Measurements from ENCODE around the gene ACAA1.
"Not testable (repeated sequence)": the region's sequence is repeated elsewhere in the genome, so short reads cannot be mapped to it uniquely, and the experiment has no call there.

Gene ACAA1

GRCh38 chr3:38102444-38102814 is 34.5 kb downstream of the ACAA1 start:
- intact Hi-C loops (cut with micrococcal nuclease): no loop called here
- H3K9me3 Mint-ChIP-seq: peaks cover 11% of the 10 kb centered on the region
- H3K36me3 Mint-ChIP-seq (ENCODE audit: low read depth): peaks cover 6% of the 10 kb centered on the region
- peaks cover 22% of the 10 kb centered on the region for H3K4me1 Mint-ChIP-seq (ENCODE audit: low read depth)
- H3K27ac Mint-ChIP-seq: peak overlapping the region; percentile 59
- no peaks in the 10 kb centered on the region for H3K27me3 Mint-ChIP-seq
- peak overlapping the region; percentile 34 for H3K4me3 Mint-ChIP-seq

GRCh38 chr3:38101811-38102443 is 35.0 kb downstream of the ACAA1 start:
- no peaks in the 10 kb centered on the region for H3K27me3 Mint-ChIP-seq
- peak overlapping the region; percentile 59 for H3K27ac Mint-ChIP-seq
- H3K9me3 Mint-ChIP-seq: peaks cover 11% of the 10 kb centered on the region
- intact Hi-C loops (cut with micrococcal nuclease): no loop called here
- peak overlapping the region; percentile 34 for H3K4me3 Mint-ChIP-seq
- peaks cover 19% of the 10 kb centered on the region for H3K4me1 Mint-ChIP-seq (ENCODE audit: low read depth)
- peaks cover 6% of the 10 kb centered on the region for H3K36me3 Mint-ChIP-seq (ENCODE audit: low read depth)

DNA sequence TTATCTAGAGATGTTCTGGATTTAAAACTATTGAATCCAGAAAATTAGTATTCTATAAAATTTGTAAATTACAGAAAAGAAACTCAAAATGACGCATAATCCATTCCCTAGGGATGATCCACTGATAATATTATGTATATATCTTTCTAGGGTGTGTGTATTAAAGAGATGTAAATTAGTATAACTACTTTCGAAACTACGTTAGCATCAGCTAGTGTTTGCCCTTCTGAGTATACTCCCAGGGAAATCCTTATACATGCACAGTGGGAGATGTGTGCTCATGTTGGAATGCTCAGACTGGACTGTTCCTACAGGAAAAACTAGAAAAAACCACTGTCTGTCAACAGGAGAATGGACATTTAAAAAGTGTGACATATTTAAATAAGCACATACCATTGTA is 36.4 kb downstream of the ACAA1 start:
- no peak overlapping the region for H3K27ac Mint-ChIP-seq
- peaks cover 2% of the 10 kb centered on the region for H3K36me3 Mint-ChIP-seq (ENCODE audit: low read depth)
- peaks cover 19% of the 10 kb centered on the region for H3K4me1 Mint-ChIP-seq (ENCODE audit: low read depth)
- no peak overlapping the region for H3K4me3 Mint-ChIP-seq
- H3K9me3 Mint-ChIP-seq: peaks cover 5% of the 10 kb centered on the region
- intact Hi-C loops (cut with micrococcal nuclease): no loop called here
- no peaks in the 10 kb centered on the region for H3K27me3 Mint-ChIP-seq

- Mint-ChIP-seq H3K9me3 (no peaks in the 10 kb centered on the region), H3K27ac (no peak overlapping the region), H3K27me3 (no peaks in the 10 kb centered on the region), H3K36me3 (ENCODE audit: low read depth) (no peaks in the 10 kb centered on the region), H3K4me3 (no peak overlapping the region), H3K4me1 (ENCODE audit: low read depth) (peaks cover 19% of the 10 kb centered on the region)
- intact Hi-C loops (cut with micrococcal nuclease): no loop called here
Measured at GRCh38 chr3:38099518-38099917, 37.4 kb downstream of the ACAA1 start.

DNA sequence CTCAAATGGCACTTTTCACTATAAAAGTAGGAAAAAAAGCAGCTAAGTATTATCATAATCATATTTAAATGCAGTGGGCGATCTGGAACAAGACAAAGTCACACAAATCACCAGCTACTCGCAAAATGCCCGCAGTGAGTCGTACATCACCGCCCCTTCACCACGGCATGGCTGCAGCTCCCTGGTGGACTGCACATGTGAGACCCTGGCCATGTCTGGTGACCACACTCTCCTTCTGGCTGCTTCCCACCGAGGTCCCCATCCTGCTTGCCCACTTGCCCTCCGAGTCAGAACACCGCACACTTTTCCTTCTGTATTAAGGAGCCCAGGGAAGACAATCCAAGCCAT is 38.6 kb downstream of the ACAA1 start:
- Mint-ChIP-seq H3K36me3 (ENCODE audit: low read depth) (no peaks in the 10 kb centered on the region), H3K9me3 (no peaks in the 10 kb centered on the region), H3K4me3 (no peak overlapping the region), H3K27me3 (no peaks in the 10 kb centered on the region), H3K4me1 (ENCODE audit: low read depth) (peaks cover 19% of the 10 kb centered on the region), H3K27ac (no peak overlapping the region)
- intact Hi-C loops (cut with micrococcal nuclease): no loop called here

- Mint-ChIP-seq H3K27ac (no peak overlapping the region), H3K27me3 (peaks cover 2% of the 10 kb centered on the region), H3K4me1 (ENCODE audit: low read depth) (peaks cover 13% of the 10 kb centered on the region), H3K9me3 (no peaks in the 10 kb centered on the region), H3K36me3 (ENCODE audit: low read depth) (no peaks in the 10 kb centered on the region), H3K4me3 (no peak overlapping the region)
- intact Hi-C loops (cut with micrococcal nuclease): no loop called here
Measured at GRCh38 chr3:38097446-38098375, 39.2 kb downstream of the ACAA1 start.

- H3K27me3 Mint-ChIP-seq: peaks cover 2% of the 10 kb centered on the region
- no peak overlapping the region for H3K27ac Mint-ChIP-seq
- no peak overlapping the region for H3K4me3 Mint-ChIP-seq
- no peaks in the 10 kb centered on the region for H3K4me1 Mint-ChIP-seq (ENCODE audit: low read depth)
- no peaks in the 10 kb centered on the region for H3K36me3 Mint-ChIP-seq (ENCODE audit: low read depth)
- intact Hi-C loops (cut with micrococcal nuclease): no loop called here
- no peaks in the 10 kb centered on the region for H3K9me3 Mint-ChIP-seq
Measured at GRCh38 chr3:38095669-38096483, 41.1 kb downstream of the ACAA1 start.

DNA sequence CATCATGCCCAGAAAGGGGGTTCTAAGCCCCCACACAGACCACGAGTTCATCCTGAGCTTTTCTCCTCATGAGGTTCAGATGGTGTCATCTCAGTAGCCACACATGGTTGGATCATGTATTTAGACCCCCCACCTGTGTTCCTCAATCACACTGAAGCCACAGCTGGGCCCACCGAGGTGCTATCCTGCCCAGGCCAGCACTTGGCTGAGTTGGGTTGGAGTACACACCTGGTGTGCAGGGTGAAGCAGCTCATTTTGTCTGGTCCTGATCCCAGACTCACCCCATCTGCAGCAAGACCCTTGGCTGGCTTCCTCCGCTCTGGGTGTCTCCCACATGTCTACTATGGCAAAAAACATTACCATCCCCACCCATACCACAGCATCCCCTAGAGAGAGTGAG is 41.9 kb downstream of the ACAA1 start:
- Mint-ChIP-seq H3K4me3 (no peak overlapping the region), H3K9me3 (no peaks in the 10 kb centered on the region), H3K36me3 (ENCODE audit: low read depth) (no peaks in the 10 kb centered on the region), H3K27ac (no peak overlapping the region), H3K27me3 (peaks cover 2% of the 10 kb centered on the region), H3K4me1 (ENCODE audit: low read depth) (no peaks in the 10 kb centered on the region)
- intact Hi-C loops (cut with micrococcal nuclease): no loop called here

DNA sequence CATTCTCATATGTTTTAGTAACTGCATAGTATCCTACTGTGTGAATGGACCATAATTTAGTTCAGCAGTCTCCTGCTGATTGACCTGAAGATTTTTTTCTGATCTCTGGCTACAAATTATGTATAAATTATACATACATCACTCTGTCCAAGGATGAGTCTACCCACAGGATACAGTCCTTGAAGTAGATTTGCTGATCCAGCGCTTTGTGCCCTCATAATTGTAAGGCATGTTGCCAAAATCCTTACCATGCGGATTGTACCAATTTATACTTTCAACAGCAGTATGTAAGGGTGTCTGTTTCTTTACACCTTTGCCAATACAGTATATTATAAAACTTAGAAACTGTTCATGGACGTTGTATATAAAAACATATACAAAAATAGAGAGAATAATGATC is 46.5 kb downstream of the ACAA1 start:
- H3K4me1 Mint-ChIP-seq (ENCODE audit: low read depth): no peaks in the 10 kb centered on the region
- H3K9me3 Mint-ChIP-seq: no peaks in the 10 kb centered on the region
- intact Hi-C loops (cut with micrococcal nuclease): no loop called here
- H3K27ac Mint-ChIP-seq: no peak overlapping the region
- H3K27me3 Mint-ChIP-seq: peaks cover 2% of the 10 kb centered on the region
- H3K36me3 Mint-ChIP-seq (ENCODE audit: low read depth): no peaks in the 10 kb centered on the region
- H3K4me3 Mint-ChIP-seq: no peak overlapping the region

GRCh38 chr3:38089163-38089562 is 47.8 kb downstream of the ACAA1 start:
- Mint-ChIP-seq H3K9me3 (peaks cover 5% of the 10 kb centered on the region), H3K4me3 (no peak overlapping the region), H3K27me3 (peaks cover 2% of the 10 kb centered on the region), H3K36me3 (ENCODE audit: low read depth) (peaks cover 4% of the 10 kb centered on the region), H3K27ac (no peak overlapping the region), H3K4me1 (ENCODE audit: low read depth) (no peaks in the 10 kb centered on the region)
- intact Hi-C loops (cut with micrococcal nuclease): no loop called here

GRCh38 chr3:38088126-38089078 is 48.5 kb downstream of the ACAA1 start:
- H3K4me1 Mint-ChIP-seq (ENCODE audit: low read depth): no peaks in the 10 kb centered on the region
- peaks cover 6% of the 10 kb centered on the region for H3K36me3 Mint-ChIP-seq (ENCODE audit: low read depth)
- H3K4me3 Mint-ChIP-seq: no peak overlapping the region
- intact Hi-C loops (cut with micrococcal nuclease): no loop called here
- peaks cover 10% of the 10 kb centered on the region for H3K9me3 Mint-ChIP-seq
- peaks cover 2% of the 10 kb centered on the region for H3K27me3 Mint-ChIP-seq
- H3K27ac Mint-ChIP-seq: no peak overlapping the region

DNA sequence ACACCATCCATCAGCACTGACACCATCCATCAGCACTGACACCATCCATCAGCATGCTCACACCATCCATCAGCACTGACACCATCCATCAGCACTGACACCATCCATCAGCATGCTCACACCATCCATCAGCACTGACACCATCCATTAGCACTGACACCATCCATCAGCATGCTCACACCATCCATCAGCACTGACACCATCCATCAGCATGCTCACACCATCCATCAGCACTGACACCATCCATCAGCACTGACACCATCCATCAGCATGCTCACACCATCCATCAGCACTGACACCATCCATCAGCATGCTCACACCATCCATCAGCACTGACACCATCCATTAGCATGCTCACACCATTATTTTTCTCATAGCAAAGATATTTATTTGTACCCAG is 49.6 kb downstream of the ACAA1 start:
- intact Hi-C loops (cut with micrococcal nuclease); H3K4me1 Mint-ChIP-seq (ENCODE audit: low read depth); H3K27me3 Mint-ChIP-seq; H3K27ac Mint-ChIP-seq; H3K4me3 Mint-ChIP-seq; H3K36me3 Mint-ChIP-seq (ENCODE audit: low read depth): not testable (repeated sequence)
- peaks cover 16% of the 10 kb centered on the region for H3K9me3 Mint-ChIP-seq

GRCh38 chr3:38086496-38086895 is 50.4 kb downstream of the ACAA1 start:
- Mint-ChIP-seq H3K4me1 (ENCODE audit: low read depth) (no peaks in the 10 kb centered on the region), H3K27me3 (no peaks in the 10 kb centered on the region), H3K36me3 (ENCODE audit: low read depth) (peaks cover 6% of the 10 kb centered on the region), H3K9me3 (peaks cover 18% of the 10 kb centered on the region), H3K27ac (no peak overlapping the region), H3K4me3 (no peak overlapping the region)
- intact Hi-C loops (cut with micrococcal nuclease): no loop called here

Data from dendritic cell treated with granulocyte-macrophage colony-stimulating factor and Interleukin-4, amounts not matched to agents 40 ng/mL and 50 ng/mL, for 4 days (primary cell).